K562 (cell line): ENCODE measurements around the gene IDI2. TPM values are rescaled to one million over a fixed set of nuclear protein-coding genes. Genes with fewer than 3 reads are reported as not detected.

ENCODE experiments used
- CTBP1 ChIP-seq: fragments of 450-650 bp; IDR thresholded peaks from 2 replicates; pipeline ENCODE4 v1.6.1; 2016; ENCODE audit warnings: borderline replicate concordance
- ELF4 ChIP-seq: fragments of 450-650 bp; formaldehyde crosslinking; IDR thresholded peaks from 2 replicates; pipeline ENCODE4 v1.4.0; 2022; ENCODE audit warnings: missing genetic modification characterization
- FOS ChIP-seq: IDR thresholded peaks from 3 replicates; pipeline ENCODE4 v1.6.1; 2011; ENCODE audit not compliant: insufficient read length; ENCODE audit errors: extremely low read depth
- JUN ChIP-seq, 2 experiments: sonication (generic) in 1 of 2; formaldehyde crosslinking in 1 of 2; IDR thresholded peaks; 2 replicates each; pipeline versions ENCODE4 v1.6.1 to v1.8.0; 2012 to 2022; ENCODE audit warnings: borderline replicate concordance in 2 of 2, mild to moderate bottlenecking in 2 of 2, improper control_type of control experiment in 1 of 2, low read depth in 1 of 2, low read length in 1 of 2, missing genetic modification reagents in 1 of 2
- TRIM25 ChIP-seq: fragments of 450-650 bp; IDR thresholded peaks from 2 replicates; pipeline ENCODE4 v1.7.0; 2016; ENCODE audit warnings: borderline replicate concordance
- ZNF165 ChIP-seq: fragments of 250-450 bp; sonication (Bioruptor Pico); IDR thresholded peaks from 2 replicates; pipeline ENCODE4 v1.4.0; 2020; ENCODE audit warnings: borderline replicate concordance
- ZNF655 ChIP-seq: fragments of 250-450 bp; sonication (Bioruptor Pico); IDR thresholded peaks from 2 replicates; pipeline ENCODE4 v1.5.0; 2021
- ZNF696 ChIP-seq: fragments of 250-450 bp; sonication (Bioruptor Pico); conservative IDR thresholded peaks from 2 replicates; pipeline ENCODE4 v1.4.0; 2020; ENCODE audit warnings: mild to moderate bottlenecking, moderate library complexity
- ZNF699 ChIP-seq: fragments of 250-450 bp; sonication (Bioruptor Pico); IDR thresholded peaks from 2 replicates; pipeline ENCODE4 v1.8.0; 2021; ENCODE audit warnings: mild to moderate bottlenecking, moderate library complexity; ENCODE audit not compliant: insufficient replicate concordance
- polyA plus RNA-seq, 8 experiments: library from polyadenylated mRNA; depleted of rRNA in 4 of 8; stranded (reverse) in 5 of 8; unstranded in 3 of 8; fragments of >200 nt; fragmentation: Nextera tagmentation in 2 of 8; fragmentation: Illumina TruSeq in 1 of 8; extraction: Ambion mirVana in 2 of 8; extraction: Trizol in 1 of 8; gene quantifications; 2 replicates each; pipeline versions ENCODE4 v1.2.1 to v1.2.3, GENCODE V29; 2011 to 2014; ENCODE audit warnings: inconsistent platforms in 1 of 8, missing spikeins in 1 of 8
- total RNA-seq, 7 experiments: library from RNA; depleted of rRNA in 6 of 7; stranded (reverse); fragments of >200 nt in 6 of 7; fragmentation: Illumina TruSeq in 2 of 7; extraction: Trizol in 2 of 7; gene quantifications; 2 replicates each; pipeline versions ENCODE4 v1.2.1 to v1.2.3, GENCODE V29; 2011 to 2021; ENCODE audit warnings: low replicate concordance in 1 of 7
- TF ChIP-seq, protein P1 (sequence below): sonication (generic); formaldehyde crosslinking; IDR thresholded peaks from 2 replicates; pipeline ENCODE4 v1.8.1; 2023; ENCODE audit warnings: missing genetic modification reagents, mild to moderate bottlenecking, borderline replicate concordance
- TF ChIP-seq, protein P2 (sequence below): fragments of 250-450 bp; sonication (Bioruptor Pico); IDR thresholded peaks from 2 replicates; pipeline ENCODE4 v1.4.0; 2020; ENCODE audit warnings: mild to moderate bottlenecking, moderate library complexity, borderline replicate concordance

Gene IDI2
- total and polyA plus RNA-seq, 9 of the 15 experiments (the other 6 are each of a cell fraction or from before 2014, with no cell fraction given) = not detected

DNA sequence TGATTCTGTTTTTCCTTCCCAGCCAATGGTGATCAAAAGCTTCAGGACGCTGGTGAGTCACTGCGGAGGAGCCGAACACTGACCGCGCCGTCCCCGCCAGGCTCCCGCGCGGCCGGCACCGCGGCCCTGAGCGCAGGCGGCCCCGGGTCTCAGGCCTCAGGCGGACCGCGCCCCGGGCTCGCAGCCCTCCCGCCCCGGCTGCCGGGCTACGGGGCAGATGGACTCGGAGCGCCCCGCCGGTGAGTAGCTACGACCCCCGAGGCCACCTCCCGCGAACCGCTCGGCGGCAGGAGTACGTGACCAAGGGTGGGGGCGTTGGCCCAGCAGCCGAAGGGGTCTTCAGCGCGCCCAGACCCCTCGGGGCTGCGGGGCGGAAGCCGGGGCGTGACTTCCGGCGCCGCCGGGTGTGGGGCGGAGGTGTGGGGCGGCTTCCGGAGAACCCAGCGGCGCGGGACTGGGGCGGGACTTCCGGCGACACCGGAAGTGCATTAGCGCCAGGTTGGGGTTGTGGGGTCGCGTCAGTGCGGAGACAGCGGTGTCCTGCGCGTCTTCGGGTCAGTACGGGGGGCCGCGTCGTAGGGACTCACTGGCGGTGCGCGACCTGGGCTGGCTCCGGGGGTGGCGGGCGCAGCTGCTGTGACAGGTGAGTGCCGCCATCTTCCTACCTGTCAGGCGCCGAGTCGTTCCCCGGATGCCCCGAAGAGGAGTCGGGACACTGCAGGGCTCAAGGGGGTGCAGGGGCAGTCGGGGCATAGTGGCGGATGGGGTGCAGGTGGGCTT, 30.9 kb upstream of the IDI2 start, which contains the start of gene WDR37 (continued):
- TF ChIP-seq ZNF655 = no peak
- TF ChIP-seq CTBP1 = peak; percentile 66; the same call in 1 of the 2 replicates
- TF ChIP-seq, protein P1, sequence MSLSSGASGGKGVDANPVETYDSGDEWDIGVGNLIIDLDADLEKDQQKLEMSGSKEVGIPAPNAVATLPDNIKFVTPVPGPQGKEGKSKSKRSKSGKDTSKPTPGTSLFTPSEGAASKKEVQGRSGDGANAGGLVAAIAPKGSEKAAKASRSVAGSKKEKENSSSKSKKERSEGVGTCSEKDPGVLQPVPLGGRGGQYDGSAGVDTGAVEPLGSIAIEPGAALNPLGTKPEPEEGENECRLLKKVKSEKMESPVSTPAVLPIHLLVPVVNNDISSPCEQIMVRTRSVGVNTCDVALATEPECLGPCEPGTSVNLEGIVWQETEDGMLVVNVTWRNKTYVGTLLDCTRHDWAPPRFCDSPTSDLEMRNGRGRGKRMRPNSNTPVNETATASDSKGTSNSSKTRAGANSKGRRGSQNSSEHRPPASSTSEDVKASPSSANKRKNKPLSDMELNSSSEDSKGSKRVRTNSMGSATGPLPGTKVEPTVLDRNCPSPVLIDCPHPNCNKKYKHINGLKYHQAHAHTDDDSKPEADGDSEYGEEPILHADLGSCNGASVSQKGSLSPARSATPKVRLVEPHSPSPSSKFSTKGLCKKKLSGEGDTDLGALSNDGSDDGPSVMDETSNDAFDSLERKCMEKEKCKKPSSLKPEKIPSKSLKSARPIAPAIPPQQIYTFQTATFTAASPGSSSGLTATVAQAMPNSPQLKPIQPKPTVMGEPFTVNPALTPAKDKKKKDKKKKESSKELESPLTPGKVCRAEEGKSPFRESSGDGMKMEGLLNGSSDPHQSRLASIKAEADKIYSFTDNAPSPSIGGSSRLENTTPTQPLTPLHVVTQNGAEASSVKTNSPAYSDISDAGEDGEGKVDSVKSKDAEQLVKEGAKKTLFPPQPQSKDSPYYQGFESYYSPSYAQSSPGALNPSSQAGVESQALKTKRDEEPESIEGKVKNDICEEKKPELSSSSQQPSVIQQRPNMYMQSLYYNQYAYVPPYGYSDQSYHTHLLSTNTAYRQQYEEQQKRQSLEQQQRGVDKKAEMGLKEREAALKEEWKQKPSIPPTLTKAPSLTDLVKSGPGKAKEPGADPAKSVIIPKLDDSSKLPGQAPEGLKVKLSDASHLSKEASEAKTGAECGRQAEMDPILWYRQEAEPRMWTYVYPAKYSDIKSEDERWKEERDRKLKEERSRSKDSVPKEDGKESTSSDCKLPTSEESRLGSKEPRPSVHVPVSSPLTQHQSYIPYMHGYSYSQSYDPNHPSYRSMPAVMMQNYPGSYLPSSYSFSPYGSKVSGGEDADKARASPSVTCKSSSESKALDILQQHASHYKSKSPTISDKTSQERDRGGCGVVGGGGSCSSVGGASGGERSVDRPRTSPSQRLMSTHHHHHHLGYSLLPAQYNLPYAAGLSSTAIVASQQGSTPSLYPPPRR (CRISPR knock-in tag) = no peak
- TF ChIP-seq JUN (IDR thresholded peaks at IDR 0.05; ENCODE audit: borderline replicate concordance, low read depth, low read length) = 0 out of 2 replicates have a peak, but pooled peaks have one; percentile 41
- no peak for TF ChIP-seq JUN (CRISPR knock-in tag; IDR thresholded peaks at IDR 0.05; ENCODE audit: borderline replicate concordance)
- no peak for TF ChIP-seq FOS
- no peak for TF ChIP-seq ZNF165 (CRISPR knock-in tag)
- TF ChIP-seq, protein P2, sequence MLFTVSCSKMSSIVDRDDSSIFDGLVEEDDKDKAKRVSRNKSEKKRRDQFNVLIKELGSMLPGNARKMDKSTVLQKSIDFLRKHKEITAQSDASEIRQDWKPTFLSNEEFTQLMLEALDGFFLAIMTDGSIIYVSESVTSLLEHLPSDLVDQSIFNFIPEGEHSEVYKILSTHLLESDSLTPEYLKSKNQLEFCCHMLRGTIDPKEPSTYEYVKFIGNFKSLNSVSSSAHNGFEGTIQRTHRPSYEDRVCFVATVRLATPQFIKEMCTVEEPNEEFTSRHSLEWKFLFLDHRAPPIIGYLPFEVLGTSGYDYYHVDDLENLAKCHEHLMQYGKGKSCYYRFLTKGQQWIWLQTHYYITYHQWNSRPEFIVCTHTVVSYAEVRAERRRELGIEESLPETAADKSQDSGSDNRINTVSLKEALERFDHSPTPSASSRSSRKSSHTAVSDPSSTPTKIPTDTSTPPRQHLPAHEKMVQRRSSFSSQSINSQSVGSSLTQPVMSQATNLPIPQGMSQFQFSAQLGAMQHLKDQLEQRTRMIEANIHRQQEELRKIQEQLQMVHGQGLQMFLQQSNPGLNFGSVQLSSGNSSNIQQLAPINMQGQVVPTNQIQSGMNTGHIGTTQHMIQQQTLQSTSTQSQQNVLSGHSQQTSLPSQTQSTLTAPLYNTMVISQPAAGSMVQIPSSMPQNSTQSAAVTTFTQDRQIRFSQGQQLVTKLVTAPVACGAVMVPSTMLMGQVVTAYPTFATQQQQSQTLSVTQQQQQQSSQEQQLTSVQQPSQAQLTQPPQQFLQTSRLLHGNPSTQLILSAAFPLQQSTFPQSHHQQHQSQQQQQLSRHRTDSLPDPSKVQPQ (CRISPR knock-in tag) = no peak
- TF ChIP-seq ZNF699 (CRISPR knock-in tag) = no peak
- TF ChIP-seq ELF4 (CRISPR knock-in tag) = 0 out of 2 replicates have a peak, but pooled peaks have one; percentile 8
- TF ChIP-seq ZNF696 = no peak
- TF ChIP-seq TRIM25 = no peak
